GM23338 (cell line): ENCODE results near the gene TTLL5. TPM values are rescaled to one million over a fixed set of nuclear protein-coding genes. Genes with fewer than 3 reads are reported as not detected.

Experiments
- ATAC-seq: fragments of 200-7000 bp; cut with Tn5 transposase; 3 replicates; pipeline ENCODE4 v1.9.1; 2020
- DNase-seq: peaks from one replicate; pipeline ENCODE4 v3.0.0-alpha.2; 2015; ENCODE audit warnings: low spot score
- H2AFZ ChIP-seq: fragments of 200-600 bp; sonication (generic); 2 replicates; pipeline ENCODE4 v1.8.0; 2016; ENCODE audit warnings: antibody characterized with exemption, mild to moderate bottlenecking, moderate library complexity
- H3F3A ChIP-seq: fragments of 200-600 bp; sonication (generic); replicated peaks from 2 replicates; pipeline ENCODE4 v1.8.0; 2017; ENCODE audit warnings: antibody characterized with exemption, mixed run types, low read depth
- H3K27ac ChIP-seq: fragments of 200-600 bp; sonication (generic); 2 replicates; pipeline ENCODE4 v1.6.1; 2016; ENCODE audit warnings: low read depth
- H3K27me3 ChIP-seq: fragments of 200-600 bp; sonication (generic); 2 replicates; pipeline ENCODE4 v1.8.0; 2016; ENCODE audit warnings: mild to moderate bottlenecking, mixed run types, moderate library complexity; ENCODE audit not compliant: insufficient read depth
- H3K36me3 ChIP-seq: fragments of 200-600 bp; sonication (generic); 2 replicates; pipeline ENCODE4 v1.8.0; 2016; ENCODE audit warnings: mild to moderate bottlenecking; ENCODE audit not compliant: insufficient read depth
- H3K4me1 ChIP-seq: fragments of 200-600 bp; sonication (generic); 2 replicates; pipeline ENCODE4 v1.8.0; 2016; ENCODE audit warnings: mild to moderate bottlenecking, moderate library complexity; ENCODE audit not compliant: insufficient read depth
- H3K4me2 ChIP-seq: fragments of 200-600 bp; sonication (generic); 2 replicates; pipeline ENCODE4 v1.7.1; 2017; ENCODE audit warnings: mixed run types
- H3K4me3 ChIP-seq: fragments of 200-600 bp; sonication (generic); 2 replicates; pipeline ENCODE4 v1.6.1; 2016; ENCODE audit warnings: mixed run types
- H3K79me2 ChIP-seq: fragments of 200-600 bp; sonication (generic); replicated peaks from 2 replicates; pipeline ENCODE4 v1.8.0; 2017; ENCODE audit warnings: mild to moderate bottlenecking; ENCODE audit not compliant: insufficient read depth
- H3K9me2 ChIP-seq: fragments of 200-600 bp; sonication (generic); 2 replicates; pipeline ENCODE4 v1.8.0; 2017; ENCODE audit not compliant: insufficient read depth
- H4K20me1 ChIP-seq: fragments of 200-600 bp; sonication (generic); replicated peaks from 2 replicates; pipeline ENCODE4 v1.8.0; 2017; ENCODE audit warnings: mild to moderate bottlenecking; ENCODE audit not compliant: insufficient read depth
- H3K27ac Mint-ChIP-seq: 2 replicates; pipeline ENCODE4 v1.8.0; 2020; ENCODE audit warnings: inconsistent platforms, mild to moderate bottlenecking, moderate library complexity, mixed read lengths
- H3K27me3 Mint-ChIP-seq: 3 replicates; pipeline ENCODE4 v1.8.0; 2022; ENCODE audit warnings: low read depth, mild to moderate bottlenecking, moderate library complexity, mixed read lengths, inconsistent platforms; ENCODE audit not compliant: insufficient read depth, poor library complexity
- H3K36me3 Mint-ChIP-seq: 3 replicates; pipeline ENCODE4 v1.8.0; 2021; ENCODE audit warnings: low read depth, mild to moderate bottlenecking, inconsistent platforms, moderate library complexity, mixed read lengths
- H3K4me1 Mint-ChIP-seq: 3 replicates; pipeline ENCODE4 v1.8.0; 2020; ENCODE audit warnings: mild to moderate bottlenecking, inconsistent platforms, mixed read lengths
- H3K4me3 Mint-ChIP-seq: 3 replicates; pipeline ENCODE4 v1.8.0; 2021; ENCODE audit warnings: moderate library complexity, mild to moderate bottlenecking, inconsistent platforms, mixed read lengths
- H3K9me3 Mint-ChIP-seq: 3 replicates; pipeline ENCODE4 v1.8.0; 2020; ENCODE audit warnings: moderate library complexity, mild to moderate bottlenecking, inconsistent platforms, mixed read lengths
- CTCF ChIP-seq, 2 experiments: fragments of 200-600 bp in 1 of 2; sonication (generic) in 1 of 2; conservative IDR thresholded peaks; 2 replicates each; pipeline versions ENCODE4 v1.5.1 to v1.6.1; 2016 to 2017; ENCODE audit warnings: antibody characterized with exemption in 2 of 2, low read depth in 2 of 2, mild to moderate bottlenecking in 2 of 2, moderate library complexity in 1 of 2
- EZH2phosphoT487 ChIP-seq: fragments of 200-600 bp; sonication (generic); IDR thresholded peaks from one replicate; pipeline ENCODE4 v1.8.1; 2018; ENCODE audit warnings: antibody characterized with exemption; ENCODE audit not compliant: unreplicated experiment
- JUNB ChIP-seq: IDR thresholded peaks from one replicate; pipeline ENCODE4 v1.6.1; 2016; ENCODE audit warnings: antibody characterized with exemption; ENCODE audit not compliant: unreplicated experiment
- NANOG ChIP-seq: IDR thresholded peaks from 2 replicates; pipeline ENCODE4 v1.6.1; 2016; ENCODE audit warnings: antibody characterized with exemption, borderline replicate concordance
- POLR2AphosphoS5 ChIP-seq: IDR thresholded peaks from 2 replicates; pipeline ENCODE4 v1.6.1; 2016; ENCODE audit warnings: antibody characterized with exemption, low read depth
- STAT1 ChIP-seq: IDR thresholded peaks from one replicate; pipeline ENCODE4 v1.6.1; 2016; ENCODE audit warnings: antibody characterized with exemption; ENCODE audit not compliant: unreplicated experiment
- ZNF331 ChIP-seq: fragments of 250-450 bp; sonication (Bioruptor Pico); IDR thresholded peaks from 2 replicates; pipeline ENCODE4 v1.5.0; 2020; ENCODE audit warnings: low read depth, mild to moderate bottlenecking, moderate library complexity
- polyA plus RNA-seq: library from polyadenylated mRNA; unstranded; fragments of >200 nt; fragmentation: Nextera tagmentation; extraction: Ambion mirVana; gene quantifications from 2 replicates; pipeline ENCODE4 v1.2.1, GENCODE V29; 2016
- total RNA-seq: library from RNA; depleted of rRNA; stranded (reverse); fragments of >200 nt; shearing (Covaris generic); gene quantifications from 2 replicates; pipeline ENCODE4 v1.2.3, GENCODE V29; 2014
- TF ChIP-seq, protein P1 (sequence below): fragments of 250-450 bp; sonication (Bioruptor Pico); IDR thresholded peaks from 2 replicates; pipeline ENCODE4 v1.5.0; 2020; ENCODE audit warnings: mild to moderate bottlenecking, moderate library complexity

Gene TTLL5
- total and polyA plus RNA-seq, 2 experiments from 2014 or later: 33.5 to 35.4 TPM

GRCh38 chr14:75702122-75702521, 41.1 kb downstream of the TTLL5 start:
- Histone ChIP-seq H3K79me2 (no peaks in the 10 kb centered on the region), H3K27ac (no peak overlapping the region), H3K4me2 (no peak overlapping the region)

GRCh38 chr14:75702616-75703261, 41.7 kb downstream of the TTLL5 start:
- no peaks in the 10 kb centered on the region for H3K27me3 ChIP-seq
- DNase-seq: no peak
- Mint-ChIP-seq H3K9me3 (no peaks in the 10 kb centered on the region), H3K36me3 (peaks cover 19% of the 10 kb centered on the region), H3K27me3 (no peaks in the 10 kb centered on the region), H3K4me3 (no peak overlapping the region), H3K4me1 (no peaks in the 10 kb centered on the region), H3K27ac (no peak overlapping the region)
- no peak; the same call in 2 of the 3 replicates for ATAC-seq
- TF ChIP-seq NANOG (no peak), ZNF331 (CRISPR knock-in tag) (no peak), POLR2AphosphoS5 (no peak), CTCF (conservative IDR thresholded peaks at IDR 0.05; ENCODE audit: low read depth in 2 of 2) (no peak), JUNB (no peak), EZH2phosphoT487 (no peak), STAT1 (no peak)
- TF ChIP-seq, protein P1, sequence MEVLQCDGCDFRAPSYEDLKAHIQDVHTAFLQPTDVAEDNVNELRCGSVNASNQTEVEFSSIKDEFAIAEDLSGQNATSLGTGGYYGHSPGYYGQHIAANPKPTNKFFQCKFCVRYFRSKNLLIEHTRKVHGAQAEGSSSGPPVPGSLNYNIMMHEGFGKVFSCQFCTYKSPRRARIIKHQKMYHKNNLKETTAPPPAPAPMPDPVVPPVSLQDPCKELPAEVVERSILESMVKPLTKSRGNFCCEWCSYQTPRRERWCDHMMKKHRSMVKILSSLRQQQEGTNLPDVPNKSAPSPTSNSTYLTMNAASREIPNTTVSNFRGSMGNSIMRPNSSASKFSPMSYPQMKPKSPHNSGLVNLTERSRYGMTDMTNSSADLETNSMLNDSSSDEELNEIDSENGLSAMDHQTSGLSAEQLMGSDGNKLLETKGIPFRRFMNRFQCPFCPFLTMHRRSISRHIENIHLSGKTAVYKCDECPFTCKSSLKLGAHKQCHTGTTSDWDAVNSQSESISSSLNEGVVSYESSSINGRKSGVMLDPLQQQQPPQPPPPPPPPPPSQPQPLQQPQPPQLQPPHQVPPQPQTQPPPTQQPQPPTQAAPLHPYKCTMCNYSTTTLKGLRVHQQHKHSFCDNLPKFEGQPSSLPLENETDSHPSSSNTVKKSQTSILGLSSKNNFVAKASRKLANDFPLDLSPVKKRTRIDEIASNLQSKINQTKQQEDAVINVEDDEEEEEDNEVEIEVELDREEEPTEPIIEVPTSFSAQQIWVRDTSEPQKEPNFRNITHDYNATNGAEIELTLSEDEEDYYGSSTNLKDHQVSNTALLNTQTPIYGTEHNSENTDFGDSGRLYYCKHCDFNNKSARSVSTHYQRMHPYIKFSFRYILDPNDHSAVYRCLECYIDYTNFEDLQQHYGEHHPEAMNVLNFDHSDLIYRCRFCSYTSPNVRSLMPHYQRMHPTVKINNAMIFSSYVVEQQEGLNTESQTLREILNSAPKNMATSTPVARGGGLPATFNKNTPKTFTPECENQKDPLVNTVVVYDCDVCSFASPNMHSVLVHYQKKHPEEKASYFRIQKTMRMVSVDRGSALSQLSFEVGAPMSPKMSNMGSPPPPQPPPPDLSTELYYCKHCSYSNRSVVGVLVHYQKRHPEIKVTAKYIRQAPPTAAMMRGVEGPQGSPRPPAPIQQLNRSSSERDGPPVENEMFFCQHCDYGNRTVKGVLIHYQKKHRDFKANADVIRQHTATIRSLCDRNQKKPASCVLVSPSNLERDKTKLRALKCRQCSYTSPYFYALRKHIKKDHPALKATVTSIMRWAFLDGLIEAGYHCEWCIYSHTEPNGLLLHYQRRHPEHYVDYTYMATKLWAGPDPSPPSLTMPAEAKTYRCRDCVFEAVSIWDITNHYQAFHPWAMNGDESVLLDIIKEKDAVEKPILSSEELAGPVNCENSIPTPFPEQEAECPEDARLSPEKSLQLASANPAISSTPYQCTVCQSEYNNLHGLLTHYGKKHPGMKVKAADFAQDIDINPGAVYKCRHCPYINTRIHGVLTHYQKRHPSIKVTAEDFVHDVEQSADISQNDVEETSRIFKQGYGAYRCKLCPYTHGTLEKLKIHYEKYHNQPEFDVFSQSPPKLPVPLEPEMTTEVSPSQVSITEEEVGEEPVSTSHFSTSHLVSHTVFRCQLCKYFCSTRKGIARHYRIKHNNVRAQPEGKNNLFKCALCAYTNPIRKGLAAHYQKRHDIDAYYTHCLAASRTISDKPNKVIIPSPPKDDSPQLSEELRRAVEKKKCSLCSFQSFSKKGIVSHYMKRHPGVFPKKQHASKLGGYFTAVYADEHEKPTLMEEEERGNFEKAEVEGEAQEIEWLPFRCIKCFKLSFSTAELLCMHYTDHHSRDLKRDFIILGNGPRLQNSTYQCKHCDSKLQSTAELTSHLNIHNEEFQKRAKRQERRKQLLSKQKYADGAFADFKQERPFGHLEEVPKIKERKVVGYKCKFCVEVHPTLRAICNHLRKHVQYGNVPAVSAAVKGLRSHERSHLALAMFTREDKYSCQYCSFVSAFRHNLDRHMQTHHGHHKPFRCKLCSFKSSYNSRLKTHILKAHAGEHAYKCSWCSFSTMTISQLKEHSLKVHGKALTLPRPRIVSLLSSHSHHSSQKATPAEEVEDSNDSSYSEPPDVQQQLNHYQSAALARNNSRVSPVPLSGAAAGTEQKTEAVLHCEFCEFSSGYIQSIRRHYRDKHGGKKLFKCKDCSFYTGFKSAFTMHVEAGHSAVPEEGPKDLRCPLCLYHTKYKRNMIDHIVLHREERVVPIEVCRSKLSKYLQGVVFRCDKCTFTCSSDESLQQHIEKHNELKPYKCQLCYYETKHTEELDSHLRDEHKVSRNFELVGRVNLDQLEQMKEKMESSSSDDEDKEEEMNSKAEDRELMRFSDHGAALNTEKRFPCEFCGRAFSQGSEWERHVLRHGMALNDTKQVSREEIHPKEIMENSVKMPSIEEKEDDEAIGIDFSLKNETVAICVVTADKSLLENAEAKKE (CRISPR knock-in tag): no peak
- no peaks in the 10 kb centered on the region for H3K4me1 ChIP-seq
- H3K27ac ChIP-seq: no peak overlapping the region
- no peak overlapping the region for H3K4me2 ChIP-seq
- H3K4me3 ChIP-seq: no peak overlapping the region
- no peak overlapping the region for H2AFZ ChIP-seq
- H3K79me2 ChIP-seq: no peaks in the 10 kb centered on the region
- H4K20me1 ChIP-seq: 0 out of 2 replicates have a peak, but pooled peaks cover 4% of the 10 kb centered on the region
- peaks cover 7% of the 10 kb centered on the region for H3K36me3 ChIP-seq
- H3K9me2 ChIP-seq: no peaks in the 10 kb centered on the region
- no peaks in the 10 kb centered on the region for H3F3A ChIP-seq

More at GRCh38 chr14:75702122-75702521, 41.1 kb downstream of the TTLL5 start:
- no peak overlapping the region for H3K4me3 ChIP-seq
- Mint-ChIP-seq H3K4me1 (no peaks in the 10 kb centered on the region), H3K27me3 (no peaks in the 10 kb centered on the region), H3K4me3 (no peak overlapping the region), H3K9me3 (no peaks in the 10 kb centered on the region), H3K27ac (no peak overlapping the region), H3K36me3 (peaks cover 17% of the 10 kb centered on the region)
- H3K36me3 ChIP-seq: peaks cover 7% of the 10 kb centered on the region
- H3K9me2 ChIP-seq: no peaks in the 10 kb centered on the region
- no peak overlapping the region for H2AFZ ChIP-seq
- no peaks in the 10 kb centered on the region for H3K4me1 ChIP-seq
- DNase-seq (no peak), ATAC-seq (no peak)
- H3K27me3 ChIP-seq: no peaks in the 10 kb centered on the region
- TF ChIP-seq EZH2phosphoT487: no peak
- 0 out of 2 replicates have a peak, but pooled peaks cover 4% of the 10 kb centered on the region for H4K20me1 ChIP-seq
- H3F3A ChIP-seq: no peaks in the 10 kb centered on the region
